Smooth muscle cell (in vitro differentiated cells): ENCODE measurements around the gene DOCK10. TPM values are rescaled to one million over a fixed set of nuclear protein-coding genes. Genes with fewer than 3 reads are reported as not detected.

ENCODE experiments used
- DNase-seq: peaks from one replicate; lab custom pipeline; 2025; ENCODE audit not compliant: unreplicated experiment; lab: John Stamatoyannopoulos, UW
- H2AFZ ChIP-seq: fragments of 200-600 bp; sonication (generic); 2 replicates; pipeline ENCODE4 v1.6.0; 2016; ENCODE audit warnings: antibody characterized with exemption, low read depth, mild to moderate bottlenecking
- H3F3A ChIP-seq: fragments of 200-600 bp; sonication (generic); 2 replicates; pipeline ENCODE4 v1.6.0; 2017; ENCODE audit warnings: antibody characterized with exemption, low read depth
- H3K27ac ChIP-seq: fragments of 200-600 bp; sonication (generic); 2 replicates; pipeline ENCODE4 v1.5.1; 2016; ENCODE audit warnings: low read depth, mild to moderate bottlenecking
- H3K27me3 ChIP-seq: fragments of 200-600 bp; sonication (generic); 2 replicates; pipeline ENCODE4 v1.6.1; 2016; ENCODE audit warnings: low read depth, mild to moderate bottlenecking
- H3K36me3 ChIP-seq: fragments of 200-600 bp; sonication (generic); 2 replicates; pipeline ENCODE4 v1.5.1; 2016; ENCODE audit warnings: low read depth
- H3K4me1 ChIP-seq: fragments of 200-600 bp; sonication (generic); 2 replicates; pipeline ENCODE4 v1.5.1; 2016; ENCODE audit warnings: low read depth
- H3K4me2 ChIP-seq: fragments of 200-600 bp; sonication (generic); 2 replicates; pipeline ENCODE4 v1.6.0; 2016; ENCODE audit warnings: mild to moderate bottlenecking
- H3K4me3 ChIP-seq: fragments of 200-600 bp; sonication (generic); 2 replicates; pipeline ENCODE4 v1.5.1; 2016; ENCODE audit warnings: mild to moderate bottlenecking
- H3K79me2 ChIP-seq: fragments of 200-600 bp; sonication (generic); 2 replicates; pipeline ENCODE4 v1.6.0; 2016; ENCODE audit warnings: low read depth, mild to moderate bottlenecking
- H3K9ac ChIP-seq: fragments of 200-600 bp; sonication (generic); 2 replicates; pipeline ENCODE4 v1.6.0; 2016; ENCODE audit warnings: low read depth
- H3K9me3 ChIP-seq: fragments of 200-600 bp; sonication (generic); replicated peaks from 2 replicates; pipeline ENCODE4 v1.5.1; 2016; ENCODE audit warnings: low read depth
- H4K20me1 ChIP-seq: fragments of 200-600 bp; sonication (generic); 2 replicates; pipeline ENCODE4 v1.6.0; 2016; ENCODE audit warnings: low read depth
- CTCF ChIP-seq: fragments of 200-600 bp; sonication (generic); IDR thresholded peaks from 2 replicates; pipeline ENCODE4 v1.5.1; 2017; ENCODE audit warnings: borderline replicate concordance, mild to moderate bottlenecking, antibody characterized with exemption; ENCODE audit not compliant: insufficient read depth, poor library complexity, severe bottlenecking
- WGBS: methylation state at CpG from one replicate; pipeline ENCODE4 v1.1.7; 2016; ENCODE audit warnings: low lambda C conversion rate; 5-methylcytosine and 5-hydroxymethylcytosine counted together
- polyA plus RNA-seq: library from polyadenylated mRNA; unstranded; fragments of >200 nt; fragmentation: Nextera tagmentation; extraction: Ambion mirVana; gene quantifications from 2 replicates; pipeline ENCODE4 v1.2.1, GENCODE V29; 2016
- total RNA-seq: library from RNA; depleted of rRNA; stranded (reverse); fragments of >200 nt; gene quantifications from 2 replicates; pipeline ENCODE4 v1.2.3, GENCODE V29; 2014

The DOCK10 gene
- total and polyA plus RNA-seq, 2 experiments from 2014 or later: 0.04 TPM; not detected in 1

GRCh38 chr2:224903621-224904020 is 138.6 kb downstream of the DOCK10 start:
- 100% methylated on average over 1 of the region's 1 CpG for WGBS
- H3K27me3 ChIP-seq: no peaks in the 10 kb centered on the region
- H3K36me3 ChIP-seq: no peaks in the 10 kb centered on the region
- no peak overlapping the region for H3K9ac ChIP-seq
- H3F3A ChIP-seq: no peaks in the 10 kb centered on the region
- H3K9me3 ChIP-seq: no peaks in the 10 kb centered on the region
- no peak for TF ChIP-seq CTCF
- no peak overlapping the region for H2AFZ ChIP-seq
- H3K27ac ChIP-seq: no peak overlapping the region
- no peaks in the 10 kb centered on the region for H3K79me2 ChIP-seq
- H3K4me1 ChIP-seq: no peaks in the 10 kb centered on the region
- H3K4me2 ChIP-seq: no peak overlapping the region
- no peak for DNase-seq
- H3K4me3 ChIP-seq: no peak overlapping the region
- H4K20me1 ChIP-seq: no peaks in the 10 kb centered on the region

- no peaks in the 10 kb centered on the region for H3K4me1 ChIP-seq
- no peaks in the 10 kb centered on the region for H3K79me2 ChIP-seq
- WGBS: 71% methylated on average over 4 of the region's 4 CpGs
- no peak for TF ChIP-seq CTCF
- no peaks in the 10 kb centered on the region for H3K27me3 ChIP-seq
- H3K9ac ChIP-seq: no peak overlapping the region
- no peak overlapping the region for H3K27ac ChIP-seq
- H4K20me1 ChIP-seq: no peaks in the 10 kb centered on the region
- no peak overlapping the region for H3K4me3 ChIP-seq
- H2AFZ ChIP-seq: no peak overlapping the region
- H3K9me3 ChIP-seq: no peaks in the 10 kb centered on the region
- H3K36me3 ChIP-seq: no peaks in the 10 kb centered on the region
- H3K4me2 ChIP-seq: no peak overlapping the region
- H3F3A ChIP-seq: no peaks in the 10 kb centered on the region
- DNase-seq: no peak
Measured at GRCh38 chr2:224901121-224901676, 141.1 kb downstream of the DOCK10 start.

DNA sequence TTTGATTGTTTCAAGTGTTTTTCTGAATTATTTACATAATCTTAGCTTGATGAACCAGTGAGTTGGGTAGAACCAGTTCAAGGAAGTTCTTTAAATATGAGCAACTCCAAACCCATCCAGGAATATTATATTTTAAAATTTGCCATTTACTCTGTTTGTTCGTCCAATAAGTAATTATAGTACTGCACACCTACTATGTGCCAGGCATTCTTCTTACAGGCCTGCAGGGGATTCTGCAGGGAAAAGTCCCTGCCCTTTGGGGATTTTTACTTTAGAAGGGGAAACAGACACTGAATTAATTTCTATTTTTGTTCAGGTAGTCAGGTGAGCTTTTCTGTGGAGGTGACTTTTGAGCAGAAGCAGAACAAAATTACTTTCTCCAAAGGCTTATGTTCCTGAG is 146.9 kb downstream of the DOCK10 start:
- Histone ChIP-seq H3K9ac (no peak overlapping the region), H4K20me1 (no peaks in the 10 kb centered on the region), H3K9me3 (no peaks in the 10 kb centered on the region), H2AFZ (no peak overlapping the region), H3K4me2 (no peak overlapping the region), H3K4me3 (no peak overlapping the region), H3K36me3 (no peaks in the 10 kb centered on the region), H3K27me3 (no peaks in the 10 kb centered on the region), H3K27ac (no peak overlapping the region), H3K79me2 (no peaks in the 10 kb centered on the region), H3F3A (no peaks in the 10 kb centered on the region), H3K4me1 (no peaks in the 10 kb centered on the region)
- WGBS: 92% methylated on average over 1 of the region's 1 CpG
- TF ChIP-seq CTCF: no peak
- no peak for DNase-seq

GRCh38 chr2:224894356-224894755 is 147.9 kb downstream of the DOCK10 start:
- no peak for TF ChIP-seq CTCF
- H3K4me3 ChIP-seq: no peak overlapping the region
- 87% methylated on average over 3 of the region's 3 CpGs for WGBS
- no peak overlapping the region for H3K9ac ChIP-seq
- H2AFZ ChIP-seq: no peak overlapping the region
- no peaks in the 10 kb centered on the region for H4K20me1 ChIP-seq
- no peaks in the 10 kb centered on the region for H3F3A ChIP-seq
- H3K36me3 ChIP-seq: no peaks in the 10 kb centered on the region
- no peaks in the 10 kb centered on the region for H3K4me1 ChIP-seq
- H3K4me2 ChIP-seq: no peak overlapping the region
- H3K27ac ChIP-seq: no peak overlapping the region
- no peaks in the 10 kb centered on the region for H3K79me2 ChIP-seq
- no peak for DNase-seq
- H3K9me3 ChIP-seq: no peaks in the 10 kb centered on the region
- H3K27me3 ChIP-seq: no peaks in the 10 kb centered on the region
